Trophoblast cell (in vitro differentiated cells and primary cell): ENCODE measurements around the gene NHERF2.
A peak's percentile ranks its signal among the peaks of the same experiment; 100 is the strongest.
"Not testable (repeated sequence)": the region's sequence is repeated elsewhere in the genome, so short reads cannot be mapped to it uniquely, and the experiment has no call there.

Experiments
- DNase-seq, 2 donors: peaks; one replicate each; pipeline ENCODE4 v3.0.0-alpha.2; 2016
- H2AFZ ChIP-seq: 2 replicates; pipeline ENCODE4 v1.6.1; 2013; ENCODE audit warnings: low read length, moderate library complexity, mild to moderate bottlenecking; ENCODE audit not compliant: insufficient read depth, poor library complexity
- H2AK5ac ChIP-seq: 2 replicates; pipeline ENCODE4 v1.6.1; 2013; ENCODE audit warnings: mild to moderate bottlenecking, low read length
- H2BK120ac ChIP-seq: 2 replicates; pipeline ENCODE4 v1.6.1; 2013; ENCODE audit warnings: low read length, mild to moderate bottlenecking, moderate library complexity; ENCODE audit not compliant: insufficient read depth, poor library complexity
- H2BK12ac ChIP-seq: 2 replicates; pipeline ENCODE4 v1.6.1; 2013; ENCODE audit warnings: mild to moderate bottlenecking, low read length, moderate library complexity
- H2BK5ac ChIP-seq: 2 replicates; pipeline ENCODE4 v1.6.1; 2013; ENCODE audit warnings: low read length, low read depth, moderate library complexity, mild to moderate bottlenecking; ENCODE audit not compliant: poor library complexity
- H3K14ac ChIP-seq: 2 replicates; pipeline ENCODE4 v1.6.1; 2013; ENCODE audit warnings: mild to moderate bottlenecking, low read length
- H3K18ac ChIP-seq: 2 replicates; pipeline ENCODE4 v1.6.1; 2013; ENCODE audit warnings: mild to moderate bottlenecking, low read length
- H3K23ac ChIP-seq: 2 replicates; pipeline ENCODE4 v1.6.1; 2013; ENCODE audit warnings: low read length
- H3K27ac ChIP-seq: 2 replicates; pipeline ENCODE4 v1.5.1; 2013; ENCODE audit warnings: low read depth, mild to moderate bottlenecking, inconsistent platforms, low read length, moderate library complexity
- H3K27me3 ChIP-seq: 2 replicates; pipeline ENCODE4 v1.6.1; 2013; ENCODE audit warnings: inconsistent platforms, mild to moderate bottlenecking, low read length, moderate library complexity; ENCODE audit not compliant: insufficient read depth
- H3K36me3 ChIP-seq, 2 experiments: 1 replicate in 1 of 2; 2 replicates in 1 of 2; pipeline ENCODE4 v1.6.1; 2013; ENCODE audit warnings: low read length in 2 of 2, mild to moderate bottlenecking in 2 of 2, moderate library complexity in 1 of 2; ENCODE audit not compliant: insufficient read depth in 2 of 2, control insufficient read depth in 1 of 2
- H3K4ac ChIP-seq: 2 replicates; pipeline ENCODE4 v1.6.1; 2013; ENCODE audit warnings: low read depth, mild to moderate bottlenecking, low read length, moderate library complexity
- H3K4me1 ChIP-seq, 2 experiments: 1 replicate in 1 of 2; 2 replicates in 1 of 2; pipeline ENCODE4 v1.6.1; 2013; ENCODE audit warnings: low read length in 2 of 2, mild to moderate bottlenecking in 2 of 2, moderate library complexity in 1 of 2; ENCODE audit not compliant: insufficient read depth in 2 of 2, control insufficient read depth in 1 of 2
- H3K4me2 ChIP-seq: 2 replicates; pipeline ENCODE4 v1.6.1; 2013; ENCODE audit warnings: inconsistent platforms, mild to moderate bottlenecking, low read length, moderate library complexity
- H3K4me3 ChIP-seq: 2 replicates; pipeline ENCODE4 v1.5.1; 2013; ENCODE audit warnings: mild to moderate bottlenecking, low read depth, low read length, inconsistent platforms
- H3K79me1 ChIP-seq: one replicate; pipeline ENCODE4 v1.6.1; 2013; ENCODE audit warnings: low read length
- H3K79me2 ChIP-seq: 2 replicates; pipeline ENCODE4 v1.6.1; 2013; ENCODE audit warnings: low read length, mild to moderate bottlenecking; ENCODE audit not compliant: control insufficient read depth, insufficient read depth, poor library complexity
- H3K9ac ChIP-seq: 2 replicates; pipeline ENCODE4 v1.6.1; 2013; ENCODE audit warnings: mild to moderate bottlenecking, low read length
- H3K9me3 ChIP-seq: 2 replicates; pipeline ENCODE4 v1.6.1; 2013; ENCODE audit warnings: low read depth, mild to moderate bottlenecking, control low read depth, inconsistent platforms, low read length; ENCODE audit not compliant: insufficient read depth
- H4K12ac ChIP-seq: 2 replicates; pipeline ENCODE4 v1.6.1; 2013; ENCODE audit warnings: low read depth, mild to moderate bottlenecking, low read length, moderate library complexity
- H4K8ac ChIP-seq: 2 replicates; pipeline ENCODE4 v1.6.1; 2013; ENCODE audit warnings: low read depth, mild to moderate bottlenecking, low read length, moderate library complexity
- H4K91ac ChIP-seq: one replicate; pipeline ENCODE4 v1.6.1; 2013; ENCODE audit warnings: low read depth, mild to moderate bottlenecking, low read length, moderate library complexity
- WGBS: extraction: QIAGEN DNeasy Blood & Tissue Kit; methylation state at CpG from one replicate; pipeline ENCODE4 v1.1.7; 2013; ENCODE audit warnings: missing lambda C conversion rate; ENCODE audit not compliant: insufficient read length, insufficient coverage; ENCODE audit errors: extremely low coverage; 5-methylcytosine and 5-hydroxymethylcytosine counted together

NHERF2 gene

DNA sequence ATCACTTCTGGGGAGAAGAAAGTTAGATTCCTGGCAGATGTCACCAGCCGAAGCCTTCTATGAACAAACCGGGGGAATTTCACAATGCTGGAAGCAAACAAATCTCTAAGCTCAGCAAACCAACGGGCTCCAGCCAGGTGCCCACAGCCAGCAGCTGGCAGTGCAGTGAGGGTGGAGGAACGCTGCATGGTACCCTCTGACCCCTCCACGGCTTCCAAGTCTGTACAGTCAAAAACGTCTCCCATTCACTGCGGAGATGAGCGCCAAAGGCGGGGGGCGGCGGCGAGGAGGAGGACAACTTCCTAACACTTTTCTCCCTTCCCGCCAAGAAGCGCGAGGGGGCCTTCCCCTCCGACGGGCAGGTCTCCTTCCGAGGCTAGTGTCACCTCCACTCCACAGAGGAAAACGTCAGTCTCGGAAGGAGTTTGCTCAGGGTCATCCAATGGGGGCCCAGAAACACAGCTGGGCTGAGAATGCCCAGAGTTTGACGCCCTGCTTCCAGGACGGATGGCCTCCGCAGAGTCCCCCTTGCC lies 18.0 kb upstream of the NHERF2 start:
- Histone ChIP-seq H3K27ac (no peak overlapping the region), H2BK5ac (no peak overlapping the region), H3K79me1 (peaks cover 7% of the 10 kb centered on the region), H2BK12ac (no peak overlapping the region), H4K12ac (no peak overlapping the region), H3K27me3 (no peaks in the 10 kb centered on the region), H2AK5ac (no peak overlapping the region), H3K9ac (peak overlapping the region; percentile 99), H3K14ac (no peak overlapping the region), H3K23ac (no peak overlapping the region), H3K4me1 (peaks cover 13 to 26% of the 10 kb centered on the region in 2 experiments), H3K18ac (no peak overlapping the region), H4K8ac (no peak overlapping the region), H3K4me2 (peak overlapping the region; percentile 85), H3K9me3 (peaks cover 1% of the 10 kb centered on the region), H3K79me2 (peaks cover 13% of the 10 kb centered on the region), H3K36me3 (peaks cover 7 to 9% of the 10 kb centered on the region in 2 experiments), H2AFZ (no peak overlapping the region), H3K4me3 (peak overlapping the region; percentile 96), H3K4ac (peak overlapping the region; percentile 56), H2BK120ac (no peak overlapping the region), H4K91ac (no peak overlapping the region)
- DNase-seq: peak in 1 of 2 donors; percentile 52
- no CpG with 5 or more reads among the region's 23 CpGs for WGBS

DNA sequence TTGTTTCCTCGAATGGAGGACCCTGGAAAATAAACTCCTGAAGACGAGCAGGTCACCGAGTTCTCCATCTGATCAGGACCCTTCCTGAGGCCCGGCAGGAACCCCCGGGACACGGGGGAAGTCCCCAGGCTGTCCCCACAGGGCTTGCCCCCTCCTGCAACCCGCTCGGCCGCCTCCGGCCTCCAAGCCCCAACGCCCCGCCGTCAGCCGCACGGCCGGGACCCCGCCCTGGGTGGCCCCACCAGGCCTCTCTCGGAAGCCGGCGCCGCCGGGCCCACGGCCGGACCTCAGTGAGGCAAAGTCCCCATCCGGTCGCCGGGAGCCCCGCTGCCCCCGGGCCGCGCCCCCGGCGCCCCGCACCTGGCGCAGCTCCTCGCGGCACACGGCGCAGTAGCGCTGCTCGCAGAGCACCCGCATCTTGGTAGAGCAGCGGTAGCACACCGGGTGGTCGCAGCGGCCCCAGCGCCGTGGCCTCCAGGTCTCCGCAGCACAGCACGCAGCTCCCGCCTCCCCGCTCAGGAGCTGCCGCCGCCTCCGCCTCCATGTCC lies 17.5 kb upstream of the NHERF2 start:
- Histone ChIP-seq H4K8ac (peak overlapping the region; percentile 77), H3K4ac (peak overlapping the region; percentile 68), H2AK5ac (peak overlapping the region; percentile 32), H2BK12ac (no peak overlapping the region), H3K14ac (peak overlapping the region; percentile 88), H3K4me2 (peak overlapping the region; percentile 85), H3K36me3 (peaks cover 7 to 9% of the 10 kb centered on the region in 2 experiments), H3K9ac (peak overlapping the region; percentile 99), H4K12ac (peak overlapping the region; percentile 73), H4K91ac (peak overlapping the region; percentile 81), H3K4me3 (peak overlapping the region; percentile 96), H3K79me2 (peaks cover 13% of the 10 kb centered on the region), H2AFZ (peak overlapping the region; percentile 50), H3K9me3 (peaks cover 1% of the 10 kb centered on the region), H3K27me3 (no peaks in the 10 kb centered on the region), H3K23ac (no peak overlapping the region), H3K4me1 (peaks cover 9 to 23% of the 10 kb centered on the region in 2 experiments), H3K18ac (peak overlapping the region; percentile 81), H2BK120ac (peak overlapping the region; percentile 52), H3K79me1 (peaks cover 7% of the 10 kb centered on the region), H2BK5ac (peak overlapping the region; percentile 26), H3K27ac (peak overlapping the region; percentile 22)
- WGBS: no CpG with 5 or more reads among the region's 55 CpGs
- peak in 1 of 2 donors; percentile 43 for DNase-seq

- Histone ChIP-seq H3K79me2 (peaks cover 13% of the 10 kb centered on the region), H3K9me3 (peaks cover 1% of the 10 kb centered on the region), H3K4me3 (peak within 1 kb of the TSS; percentile 96), H3K14ac (peak within 1 kb of the TSS; percentile 88), H2BK120ac (peak within 1 kb of the TSS; percentile 52), H3K23ac (no peak within 1 kb of the TSS), H3K18ac (peak within 1 kb of the TSS; percentile 81), H4K8ac (peak within 1 kb of the TSS; percentile 89), H2AK5ac (peak within 1 kb of the TSS; percentile 88), H3K27me3 (no peaks in the 10 kb centered on the region), H3K9ac (peak within 1 kb of the TSS; percentile 99), H3K4me1 (peaks cover 8 to 21% of the 10 kb centered on the region in 2 experiments), H3K4ac (peak within 1 kb of the TSS; percentile 68), H3K27ac (peak within 1 kb of the TSS; percentile 40), H3K36me3 (peaks cover 6 to 9% of the 10 kb centered on the region in 2 experiments), H4K12ac (peak within 1 kb of the TSS; percentile 90), H3K4me2 (peak within 1 kb of the TSS; percentile 85), H4K91ac (peak within 1 kb of the TSS; percentile 87), H2BK5ac (peak within 1 kb of the TSS; percentile 62), H3K79me1 (peaks cover 7% of the 10 kb centered on the region), H2BK12ac (no peak within 1 kb of the TSS), H2AFZ (peak within 1 kb of the TSS; percentile 50)
- no CpG with 5 or more reads among the region's 52 CpGs for WGBS
- peak; percentile 83 to 92 for DNase-seq
Measured at GRCh38 chr16:2009791-2010510, 16.8 kb upstream of the NHERF2 start, which contains the start of gene ZNF598. Gene ZNF598, minus strand, starts transcription at chr16:2009821.

DNA sequence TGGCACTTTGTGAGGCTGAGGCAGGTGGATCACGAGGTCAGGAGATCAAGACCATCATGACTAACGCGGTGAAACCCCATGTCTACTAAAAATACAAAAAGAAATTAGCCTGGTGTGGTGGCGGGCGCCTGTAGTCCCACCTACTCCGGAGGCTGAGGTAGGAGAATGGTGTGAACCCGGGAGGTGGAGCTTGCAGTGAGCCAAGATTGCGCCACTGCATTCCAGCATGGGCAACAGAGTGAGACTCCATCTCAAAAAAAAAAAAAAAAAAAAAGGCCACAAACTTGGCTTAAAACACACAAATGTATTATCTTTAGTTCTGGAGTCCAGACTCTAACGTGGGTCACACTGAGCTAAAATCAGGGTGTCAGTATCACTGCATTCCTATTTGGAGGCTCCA lies 15.0 kb upstream of the NHERF2 start:
- H3K9ac ChIP-seq, DNase-seq, H3K9me3 ChIP-seq: not testable (repeated sequence)

More for the DNA sequence above, 15.0 kb upstream of the NHERF2 start:
- H2BK5ac ChIP-seq, H3K79me1 ChIP-seq, H3K4ac ChIP-seq, H3K27ac ChIP-seq, H4K8ac ChIP-seq, H4K12ac ChIP-seq, H2BK120ac ChIP-seq, H2AK5ac ChIP-seq, H2BK12ac ChIP-seq, H3K23ac ChIP-seq, H3K4me3 ChIP-seq, H3K79me2 ChIP-seq, H3K18ac ChIP-seq, H2AFZ ChIP-seq, H3K4me2 ChIP-seq, H4K91ac ChIP-seq, H3K27me3 ChIP-seq, H3K14ac ChIP-seq, H3K36me3 ChIP-seq: not testable (repeated sequence)
- no CpG with 5 or more reads among the region's 9 CpGs for WGBS
- H3K4me1 ChIP-seq: peaks cover 8 to 21% of the 10 kb centered on the region in 2 experiments
